ENCODE data around the gene PEF1.

The PEF1 gene

GRCh38 chr1:31668303-31668883 lies 23.7 kb upstream of the PEF1 start:
- TF ChIP-seq, protein P1, sequence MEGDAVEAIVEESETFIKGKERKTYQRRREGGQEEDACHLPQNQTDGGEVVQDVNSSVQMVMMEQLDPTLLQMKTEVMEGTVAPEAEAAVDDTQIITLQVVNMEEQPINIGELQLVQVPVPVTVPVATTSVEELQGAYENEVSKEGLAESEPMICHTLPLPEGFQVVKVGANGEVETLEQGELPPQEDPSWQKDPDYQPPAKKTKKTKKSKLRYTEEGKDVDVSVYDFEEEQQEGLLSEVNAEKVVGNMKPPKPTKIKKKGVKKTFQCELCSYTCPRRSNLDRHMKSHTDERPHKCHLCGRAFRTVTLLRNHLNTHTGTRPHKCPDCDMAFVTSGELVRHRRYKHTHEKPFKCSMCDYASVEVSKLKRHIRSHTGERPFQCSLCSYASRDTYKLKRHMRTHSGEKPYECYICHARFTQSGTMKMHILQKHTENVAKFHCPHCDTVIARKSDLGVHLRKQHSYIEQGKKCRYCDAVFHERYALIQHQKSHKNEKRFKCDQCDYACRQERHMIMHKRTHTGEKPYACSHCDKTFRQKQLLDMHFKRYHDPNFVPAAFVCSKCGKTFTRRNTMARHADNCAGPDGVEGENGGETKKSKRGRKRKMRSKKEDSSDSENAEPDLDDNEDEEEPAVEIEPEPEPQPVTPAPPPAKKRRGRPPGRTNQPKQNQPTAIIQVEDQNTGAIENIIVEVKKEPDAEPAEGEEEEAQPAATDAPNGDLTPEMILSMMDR (IDR thresholded peaks at IDR 0.05; ENCODE audit: control insufficient read depth, extremely low read depth, insufficient read depth), result no peak

GRCh38 chr1:31667065-31667785 lies 22.5 kb upstream of the PEF1 start:
- DNase-seq (ENCODE audit: low read depth), result no peak
- TF ChIP-seq, protein P1 (IDR thresholded peaks at IDR 0.05; ENCODE audit: control insufficient read depth, extremely low read depth, insufficient read depth), result no peak
- H3K4me3 ChIP-seq (ENCODE audit: low read depth, low read length), result no peak overlapping the region

More at GRCh38 chr1:31668303-31668883, 23.7 kb upstream of the PEF1 start:
- no peak for DNase-seq (ENCODE audit: low read depth)
- no peak overlapping the region for H3K4me3 ChIP-seq (ENCODE audit: low read depth, low read length)

DNA sequence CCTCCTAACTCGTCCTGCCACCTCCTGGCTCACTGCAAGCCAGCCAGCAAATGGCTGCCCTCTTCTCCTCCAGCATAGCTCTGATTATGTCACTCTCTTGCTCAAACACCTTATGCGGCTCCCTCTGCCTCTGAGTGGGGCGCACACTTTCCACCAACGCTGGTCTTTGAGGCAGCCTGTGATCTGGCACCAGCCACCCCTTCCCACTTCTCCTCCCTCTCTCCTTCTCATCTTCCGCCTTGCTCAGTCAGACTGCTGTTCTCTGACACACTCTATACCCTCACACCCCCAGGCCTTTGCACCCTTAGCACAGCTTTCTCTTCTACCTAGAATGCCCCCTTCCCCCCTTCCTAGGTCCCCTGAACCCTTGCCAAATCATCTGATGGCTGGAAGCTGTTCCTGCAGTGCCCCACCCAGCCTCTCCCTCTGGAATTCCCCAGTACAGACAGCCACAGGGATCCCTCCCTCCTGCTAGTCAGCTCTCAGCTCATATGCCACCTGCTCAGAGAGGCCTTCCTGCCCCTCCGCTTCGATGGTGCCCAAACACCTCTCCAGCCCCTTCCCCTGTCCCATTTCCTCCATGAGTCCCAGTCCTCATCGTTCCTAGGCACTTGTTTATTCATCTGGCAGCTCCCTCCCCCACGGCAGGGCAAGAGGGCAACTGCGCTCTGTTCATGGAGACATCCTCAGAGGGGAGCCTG lies 21.7 kb upstream of the PEF1 start:
- DNase-seq (ENCODE audit: low read depth), result no peak
- TF ChIP-seq, protein P1 (IDR thresholded peaks at IDR 0.05; ENCODE audit: control insufficient read depth, extremely low read depth, insufficient read depth), result no peak
- H3K4me3 ChIP-seq (ENCODE audit: low read depth, low read length), result no peak overlapping the region

GRCh38 chr1:31665234-31665878 lies 20.7 kb upstream of the PEF1 start:
- no peak for DNase-seq (ENCODE audit: low read depth)
- TF ChIP-seq, protein P1 (IDR thresholded peaks at IDR 0.05; ENCODE audit: control insufficient read depth, extremely low read depth, insufficient read depth), result no peak
- no peak overlapping the region for H3K4me3 ChIP-seq (ENCODE audit: low read depth, low read length)

DNA sequence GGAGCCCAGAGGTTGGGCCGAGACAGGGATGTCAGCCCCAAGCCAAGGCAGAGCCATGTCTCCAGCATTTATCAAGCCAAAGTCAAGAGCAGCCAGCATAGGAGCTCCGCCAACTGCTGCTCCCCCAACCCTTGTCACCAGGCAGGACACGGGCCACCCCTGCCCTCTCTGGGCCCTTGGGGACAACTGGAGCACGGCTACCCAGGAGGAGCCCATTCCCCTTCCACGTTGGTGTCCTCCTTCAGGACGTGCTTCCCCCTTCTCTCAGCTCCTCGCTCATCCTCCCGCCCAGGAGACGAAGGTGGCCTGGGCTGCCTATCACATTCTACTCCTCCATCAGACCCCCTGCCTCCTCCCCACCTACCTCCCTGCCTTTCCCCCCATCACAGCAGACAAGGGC lies 19.9 kb upstream of the PEF1 start:
- TF ChIP-seq, protein P1 (IDR thresholded peaks at IDR 0.05; ENCODE audit: control insufficient read depth, extremely low read depth, insufficient read depth), result no peak
- DNase-seq (ENCODE audit: low read depth), result no peak
- no peak overlapping the region for H3K4me3 ChIP-seq (ENCODE audit: low read depth, low read length)

GRCh38 chr1:31663622-31664452 lies 19.2 kb upstream of the PEF1 start:
- DNase-seq (ENCODE audit: low read depth), result no peak
- TF ChIP-seq, protein P1 (IDR thresholded peaks at IDR 0.05; ENCODE audit: control insufficient read depth, extremely low read depth, insufficient read depth), result peak; percentile 85
- no peak overlapping the region for H3K4me3 ChIP-seq (ENCODE audit: low read depth, low read length)

Measured in LNCaP clone FGC (cell line).